ENCODE data around the gene GABRD. TPM values are rescaled to one million over a fixed set of nuclear protein-coding genes. Genes with fewer than 3 reads are reported as not detected.

GABRD gene
- polyA plus RNA-seq, 3 donors, result 1.8 TPM

GRCh38 chr1:2014741-2015735 is 4.1 kb upstream of the GABRD start:
- DNase-seq (ENCODE audit: low read depth in 3 of 3, low spot score in 2 of 3), result no peak

GRCh38 chr1:2016123-2016522 is 3.0 kb upstream of the GABRD start:
- DNase-seq (ENCODE audit: low read depth in 3 of 3, low spot score in 2 of 3), result no peak

GRCh38 chr1:2018217-2019171 is 651 bp upstream of the GABRD start:
- no peak for DNase-seq (ENCODE audit: low read depth in 3 of 3, low spot score in 2 of 3)

GRCh38 chr1:2019571-2020309 is 595 bp downstream of the GABRD start:
- peak in 1 of 3 donors; percentile 38 for DNase-seq (ENCODE audit: low read depth in 3 of 3, low spot score in 2 of 3)

GRCh38 chr1:2020310-2020655 is 1.1 kb downstream of the GABRD start:
- no peak for DNase-seq (ENCODE audit: low read depth in 3 of 3, low spot score in 2 of 3)

GRCh38 chr1:2021550-2021949 is 2.4 kb downstream of the GABRD start:
- DNase-seq (ENCODE audit: low read depth in 3 of 3, low spot score in 2 of 3), result no peak

GRCh38 chr1:2022063-2022770 is 3.1 kb downstream of the GABRD start:
- DNase-seq (ENCODE audit: low read depth in 3 of 3, low spot score in 2 of 3), result no peak

GRCh38 chr1:2023187-2023586 is 4.0 kb downstream of the GABRD start:
- DNase-seq (ENCODE audit: low read depth in 3 of 3, low spot score in 2 of 3), result no peak

GRCh38 chr1:2024451-2024850 is 5.3 kb downstream of the GABRD start:
- DNase-seq (ENCODE audit: low read depth in 3 of 3, low spot score in 2 of 3), result no peak

- DNase-seq (ENCODE audit: low read depth in 3 of 3, low spot score in 2 of 3), result no peak
Observed at GRCh38 chr1:2024887-2025286, 5.7 kb downstream of the GABRD start.

GRCh38 chr1:2025491-2025981 is 6.4 kb downstream of the GABRD start:
- DNase-seq (ENCODE audit: low read depth in 3 of 3, low spot score in 2 of 3), result peak in 1 of 3 donors; percentile 21

- no peak for DNase-seq (ENCODE audit: low read depth in 3 of 3, low spot score in 2 of 3)
Observed at GRCh38 chr1:2027961-2028583, 8.9 kb downstream of the GABRD start.

GRCh38 chr1:2028870-2029560 is 9.9 kb downstream of the GABRD start:
- DNase-seq (ENCODE audit: low read depth in 3 of 3, low spot score in 2 of 3), result no peak

- no peak for DNase-seq (ENCODE audit: low read depth in 3 of 3, low spot score in 2 of 3)
Observed at GRCh38 chr1:2029561-2029960, 10.4 kb downstream of the GABRD start.

GRCh38 chr1:2030076-2030871 is 11.1 kb downstream of the GABRD start:
- DNase-seq (ENCODE audit: low read depth in 3 of 3, low spot score in 2 of 3), result no peak

GRCh38 chr1:2031546-2032540 is 12.7 kb downstream of the GABRD start:
- no peak for DNase-seq (ENCODE audit: low read depth in 3 of 3, low spot score in 2 of 3)

- DNase-seq (ENCODE audit: low read depth in 3 of 3, low spot score in 2 of 3), result no peak
Observed at GRCh38 chr1:2032737-2033136, 13.6 kb downstream of the GABRD start.

All from right renal cortex interstitium (tissue), 3 donors.